Smooth muscle cell (in vitro differentiated cells): Measurements from ENCODE around the gene OR5A2. TPM values are rescaled to one million over a fixed set of nuclear protein-coding genes. Genes with fewer than 3 reads are reported as not detected.

Source experiments
- DNase-seq: peaks from one replicate; lab custom pipeline; 2025; ENCODE audit not compliant: unreplicated experiment; lab: John Stamatoyannopoulos, UW
- H2AFZ ChIP-seq: fragments of 200-600 bp; sonication (generic); 2 replicates; pipeline ENCODE4 v1.6.0; 2016; ENCODE audit warnings: antibody characterized with exemption, low read depth, mild to moderate bottlenecking
- H3F3A ChIP-seq: fragments of 200-600 bp; sonication (generic); 2 replicates; pipeline ENCODE4 v1.6.0; 2017; ENCODE audit warnings: antibody characterized with exemption, low read depth
- H3K27ac ChIP-seq: fragments of 200-600 bp; sonication (generic); 2 replicates; pipeline ENCODE4 v1.5.1; 2016; ENCODE audit warnings: low read depth, mild to moderate bottlenecking
- H3K27me3 ChIP-seq: fragments of 200-600 bp; sonication (generic); 2 replicates; pipeline ENCODE4 v1.6.1; 2016; ENCODE audit warnings: low read depth, mild to moderate bottlenecking
- H3K36me3 ChIP-seq: fragments of 200-600 bp; sonication (generic); 2 replicates; pipeline ENCODE4 v1.5.1; 2016; ENCODE audit warnings: low read depth
- H3K4me1 ChIP-seq: fragments of 200-600 bp; sonication (generic); 2 replicates; pipeline ENCODE4 v1.5.1; 2016; ENCODE audit warnings: low read depth
- H3K4me2 ChIP-seq: fragments of 200-600 bp; sonication (generic); 2 replicates; pipeline ENCODE4 v1.6.0; 2016; ENCODE audit warnings: mild to moderate bottlenecking
- H3K4me3 ChIP-seq: fragments of 200-600 bp; sonication (generic); 2 replicates; pipeline ENCODE4 v1.5.1; 2016; ENCODE audit warnings: mild to moderate bottlenecking
- H3K79me2 ChIP-seq: fragments of 200-600 bp; sonication (generic); 2 replicates; pipeline ENCODE4 v1.6.0; 2016; ENCODE audit warnings: low read depth, mild to moderate bottlenecking
- H3K9ac ChIP-seq: fragments of 200-600 bp; sonication (generic); 2 replicates; pipeline ENCODE4 v1.6.0; 2016; ENCODE audit warnings: low read depth
- H3K9me3 ChIP-seq: fragments of 200-600 bp; sonication (generic); replicated peaks from 2 replicates; pipeline ENCODE4 v1.5.1; 2016; ENCODE audit warnings: low read depth
- H4K20me1 ChIP-seq: fragments of 200-600 bp; sonication (generic); 2 replicates; pipeline ENCODE4 v1.6.0; 2016; ENCODE audit warnings: low read depth
- WGBS: methylation state at CpG from one replicate; pipeline ENCODE4 v1.1.7; 2016; ENCODE audit warnings: low lambda C conversion rate; 5-methylcytosine and 5-hydroxymethylcytosine counted together
- polyA plus RNA-seq: library from polyadenylated mRNA; unstranded; fragments of >200 nt; fragmentation: Nextera tagmentation; extraction: Ambion mirVana; gene quantifications from 2 replicates; pipeline ENCODE4 v1.2.1, GENCODE V29; 2016
- total RNA-seq: library from RNA; depleted of rRNA; stranded (reverse); fragments of >200 nt; gene quantifications from 2 replicates; pipeline ENCODE4 v1.2.3, GENCODE V29; 2014
- TF ChIP-seq, protein P1 (sequence below): fragments of 200-600 bp; sonication (generic); IDR thresholded peaks from 2 replicates; pipeline ENCODE4 v1.5.1; 2017; ENCODE audit warnings: borderline replicate concordance, mild to moderate bottlenecking, antibody characterized with exemption; ENCODE audit not compliant: insufficient read depth, poor library complexity, severe bottlenecking

The OR5A2 gene
- total and polyA plus RNA-seq, 2 experiments from 2014 or later, result not detected

DNA sequence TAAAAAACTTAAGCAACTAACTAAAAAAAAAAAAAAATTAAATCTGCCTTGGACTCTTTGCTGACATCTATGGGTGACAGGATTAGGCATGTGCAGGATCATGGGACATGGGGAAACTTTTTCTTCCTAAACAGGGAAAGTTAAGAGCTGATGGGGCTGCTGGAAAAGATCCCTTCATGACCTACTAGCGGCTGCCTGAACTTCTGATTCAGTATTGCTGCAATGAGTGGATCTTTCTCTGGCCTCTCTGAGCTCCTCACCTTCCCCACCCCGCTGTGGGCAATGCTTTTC lies 25.0 kb downstream of the OR5A2 start:
- TF ChIP-seq, protein P1, sequence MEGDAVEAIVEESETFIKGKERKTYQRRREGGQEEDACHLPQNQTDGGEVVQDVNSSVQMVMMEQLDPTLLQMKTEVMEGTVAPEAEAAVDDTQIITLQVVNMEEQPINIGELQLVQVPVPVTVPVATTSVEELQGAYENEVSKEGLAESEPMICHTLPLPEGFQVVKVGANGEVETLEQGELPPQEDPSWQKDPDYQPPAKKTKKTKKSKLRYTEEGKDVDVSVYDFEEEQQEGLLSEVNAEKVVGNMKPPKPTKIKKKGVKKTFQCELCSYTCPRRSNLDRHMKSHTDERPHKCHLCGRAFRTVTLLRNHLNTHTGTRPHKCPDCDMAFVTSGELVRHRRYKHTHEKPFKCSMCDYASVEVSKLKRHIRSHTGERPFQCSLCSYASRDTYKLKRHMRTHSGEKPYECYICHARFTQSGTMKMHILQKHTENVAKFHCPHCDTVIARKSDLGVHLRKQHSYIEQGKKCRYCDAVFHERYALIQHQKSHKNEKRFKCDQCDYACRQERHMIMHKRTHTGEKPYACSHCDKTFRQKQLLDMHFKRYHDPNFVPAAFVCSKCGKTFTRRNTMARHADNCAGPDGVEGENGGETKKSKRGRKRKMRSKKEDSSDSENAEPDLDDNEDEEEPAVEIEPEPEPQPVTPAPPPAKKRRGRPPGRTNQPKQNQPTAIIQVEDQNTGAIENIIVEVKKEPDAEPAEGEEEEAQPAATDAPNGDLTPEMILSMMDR, result no peak
- Histone ChIP-seq H4K20me1 (no peaks in the 10 kb centered on the region), H3K79me2 (no peaks in the 10 kb centered on the region)

DNA sequence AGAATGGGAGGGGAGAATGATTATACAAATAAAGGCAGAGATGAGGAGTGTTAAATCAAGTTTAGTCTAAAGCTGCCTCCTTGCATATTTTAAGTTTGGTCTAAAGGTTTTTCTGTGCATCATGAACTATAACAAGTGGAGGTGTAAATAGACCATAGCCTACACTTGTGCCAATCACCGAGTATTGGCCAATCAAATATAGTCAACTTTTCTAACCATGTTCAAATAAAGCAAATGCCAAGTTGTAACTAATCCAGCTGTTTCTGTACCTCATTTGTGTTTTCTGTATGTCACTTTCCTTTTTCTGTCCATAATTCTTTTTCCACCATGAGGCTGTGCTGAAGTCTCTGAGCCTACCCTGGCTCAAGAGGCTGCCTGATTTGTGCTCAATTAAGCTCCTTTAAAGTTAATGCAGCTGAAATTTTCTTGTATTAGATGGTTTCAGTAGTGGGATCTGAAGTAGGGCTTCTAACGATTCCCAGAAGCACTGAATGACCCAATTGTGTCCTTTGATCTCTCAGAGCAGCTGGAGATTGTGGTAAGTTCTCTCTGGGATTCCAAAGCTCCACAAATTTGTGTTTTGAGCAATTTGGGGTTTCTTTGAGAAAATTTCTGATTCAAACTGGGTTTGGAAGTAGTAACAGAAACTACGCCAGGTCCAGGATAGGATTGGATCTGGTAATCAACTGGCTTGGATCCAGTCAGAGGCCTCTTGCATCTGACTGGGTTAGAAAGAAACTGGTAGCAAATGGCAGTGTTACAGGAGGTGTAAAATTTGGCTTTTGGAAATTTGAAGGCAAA lies 25.6 kb downstream of the OR5A2 start:
- Histone ChIP-seq H3K4me2 (no peak overlapping the region), H3K36me3 (no peaks in the 10 kb centered on the region), H3K79me2 (no peaks in the 10 kb centered on the region), H3K4me1 (no peaks in the 10 kb centered on the region), H3K9ac (no peak overlapping the region), H3K9me3 (no peaks in the 10 kb centered on the region), H3F3A (no peaks in the 10 kb centered on the region), H3K27ac (no peak overlapping the region), H3K4me3 (no peak overlapping the region), H4K20me1 (no peaks in the 10 kb centered on the region), H3K27me3 (no peaks in the 10 kb centered on the region), H2AFZ (no peak overlapping the region)
- DNase-seq, result no peak
- TF ChIP-seq, protein P1, result no peak
- WGBS, result 79% methylated on average over 3 of the region's 3 CpGs

More for the DNA sequence above, 25.0 kb downstream of the OR5A2 start:
- Histone ChIP-seq H3K27ac (no peak overlapping the region), H3K4me1 (no peaks in the 10 kb centered on the region), H2AFZ (no peak overlapping the region), H3K4me3 (no peak overlapping the region), H3K9me3 (no peaks in the 10 kb centered on the region), H3K4me2 (no peak overlapping the region), H3K36me3 (no peaks in the 10 kb centered on the region), H3F3A (no peaks in the 10 kb centered on the region), H3K27me3 (no peaks in the 10 kb centered on the region), H3K9ac (no peak overlapping the region)
- no peak for DNase-seq
- WGBS, result 52% methylated on average over 2 of the region's 2 CpGs

DNA sequence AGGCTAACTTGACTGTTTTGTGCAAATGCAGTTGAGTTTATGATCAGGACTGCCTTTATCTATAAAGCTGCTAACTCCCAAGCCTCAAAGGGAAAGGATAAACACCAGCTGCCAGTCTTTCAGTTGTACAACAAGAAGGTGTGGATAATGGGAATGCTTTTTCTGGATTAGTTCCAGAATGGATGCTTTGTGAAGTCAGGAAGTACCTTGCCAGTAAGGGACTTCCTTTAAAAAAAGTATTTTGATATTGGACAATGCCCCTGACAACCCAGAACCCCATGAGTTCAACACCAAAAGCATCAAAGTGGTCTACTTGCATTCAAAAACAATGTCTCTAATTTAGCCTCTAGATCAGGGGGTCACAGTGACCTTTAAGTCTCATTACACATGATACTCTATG lies 32.0 kb downstream of the OR5A2 start:
- Histone ChIP-seq H3K4me2 (no peak overlapping the region), H3K27ac (no peak overlapping the region), H2AFZ (no peak overlapping the region), H3K27me3 (no peaks in the 10 kb centered on the region), H3K4me1 (no peaks in the 10 kb centered on the region), H4K20me1 (no peaks in the 10 kb centered on the region), H3K9ac (no peak overlapping the region), H3K9me3 (no peaks in the 10 kb centered on the region), H3K36me3 (no peaks in the 10 kb centered on the region), H3K79me2 (no peaks in the 10 kb centered on the region), H3F3A (no peaks in the 10 kb centered on the region), H3K4me3 (no peak overlapping the region)
- no peak for DNase-seq
- TF ChIP-seq, protein P1, result no peak
